GM23248 (cell line): ENCODE data around the gene PNMT. TPM values are rescaled to one million over a fixed set of nuclear protein-coding genes. Genes with fewer than 3 reads are reported as not detected.

ENCODE experiments used
- DNase-seq: peaks from one replicate; pipeline ENCODE4 v3.0.0-alpha.2; 2015
- H2AFZ ChIP-seq: fragments of 200-600 bp; sonication (generic); 2 replicates; pipeline ENCODE4 v1.6.1; 2016; ENCODE audit warnings: antibody characterized with exemption
- H3F3A ChIP-seq: fragments of 200-600 bp; sonication (generic); 2 replicates; pipeline ENCODE4 v1.6.1; 2016; ENCODE audit warnings: mild to moderate bottlenecking, antibody characterized with exemption, mixed run types; ENCODE audit not compliant: insufficient read depth
- H3K27ac ChIP-seq: fragments of 200-600 bp; sonication (generic); 2 replicates; pipeline ENCODE4 v1.5.1; 2016; ENCODE audit warnings: mild to moderate bottlenecking
- H3K27me3 ChIP-seq: fragments of 200-600 bp; sonication (generic); replicated peaks from 2 replicates; pipeline ENCODE4 v1.6.1; 2016; ENCODE audit warnings: mild to moderate bottlenecking; ENCODE audit not compliant: insufficient read depth
- H3K36me3 ChIP-seq: fragments of 200-600 bp; sonication (generic); 2 replicates; pipeline ENCODE4 v1.6.1; 2016; ENCODE audit warnings: low read depth, mild to moderate bottlenecking
- H3K4me1 ChIP-seq: fragments of 200-600 bp; sonication (generic); 2 replicates; pipeline ENCODE4 v1.6.1; 2016; ENCODE audit warnings: mild to moderate bottlenecking; ENCODE audit not compliant: insufficient read depth
- H3K4me2 ChIP-seq: fragments of 200-600 bp; sonication (generic); one replicate; pipeline ENCODE4 v1.6.1; 2016; ENCODE audit warnings: mild to moderate bottlenecking; ENCODE audit not compliant: unreplicated experiment
- H3K4me3 ChIP-seq: fragments of 200-600 bp; sonication (generic); 2 replicates; pipeline ENCODE4 v1.5.1; 2016; ENCODE audit warnings: mild to moderate bottlenecking
- H3K79me2 ChIP-seq: fragments of 200-600 bp; sonication (generic); 2 replicates; pipeline ENCODE4 v1.6.1; 2016; ENCODE audit warnings: mild to moderate bottlenecking; ENCODE audit not compliant: insufficient read depth
- H3K9ac ChIP-seq: fragments of 200-600 bp; sonication (generic); 2 replicates; pipeline ENCODE4 v1.6.1; 2016; ENCODE audit warnings: mild to moderate bottlenecking
- H3K9me2 ChIP-seq: fragments of 200-600 bp; sonication (generic); 2 replicates; pipeline ENCODE4 v1.6.1; 2016; ENCODE audit warnings: mixed run types, mild to moderate bottlenecking, moderate library complexity; ENCODE audit not compliant: insufficient read depth
- H3K9me3 ChIP-seq: fragments of 200-600 bp; sonication (generic); one replicate; pipeline ENCODE4 v1.6.1; 2017; ENCODE audit warnings: low read depth
- H4K20me1 ChIP-seq: fragments of 200-600 bp; sonication (generic); 2 replicates; pipeline ENCODE4 v1.6.0; 2016; ENCODE audit not compliant: insufficient read depth
- EZH2 ChIP-seq: fragments of 200-600 bp; sonication (generic); IDR thresholded peaks from 2 replicates; pipeline ENCODE4 v1.6.1; 2018; ENCODE audit warnings: antibody characterized with exemption, mild to moderate bottlenecking; ENCODE audit not compliant: insufficient read depth, poor library complexity, severe bottlenecking
- EZH2phosphoT487 ChIP-seq: fragments of 200-600 bp; sonication (generic); IDR thresholded peaks from 2 replicates; pipeline ENCODE4 v1.6.1; 2018; ENCODE audit warnings: antibody characterized with exemption, moderate library complexity, mild to moderate bottlenecking, low read depth; ENCODE audit not compliant: insufficient read depth
- WGBS, 2 experiments: methylation state at CpG; one replicate each; pipeline ENCODE4 v1.1.6; 2015 to 2017; ENCODE audit warnings: low lambda C conversion rate in 2 of 2, low coverage in 1 of 2; ENCODE audit errors: missing lambda C conversion rate in 2 of 2; 5-methylcytosine and 5-hydroxymethylcytosine counted together
- in situ Hi-C: fragments of 300-500 bp; cut with MboI; formaldehyde crosslinking; loops from 2 replicates; pipeline ENCODE4 v1.15.0; 2020
- polyA plus RNA-seq: library from polyadenylated mRNA; unstranded; fragments of >200 nt; fragmentation: Nextera tagmentation; extraction: Ambion mirVana; gene quantifications from 2 replicates; pipeline ENCODE4 v1.2.1, GENCODE V29; 2016
- total RNA-seq: library from RNA; depleted of rRNA; stranded (reverse); fragments of >200 nt; shearing (Covaris generic); gene quantifications from 2 replicates; pipeline ENCODE4 v1.2.3, GENCODE V29; 2014

PNMT gene
- total and polyA plus RNA-seq, 2 experiments from 2014 or later, result not detected

- no peak for DNase-seq
- in situ Hi-C loops, result no loop called here
- Histone ChIP-seq H3F3A (no peaks in the 10 kb centered on the region), H3K27me3 (no peaks in the 10 kb centered on the region), H3K4me3 (no peak overlapping the region), H3K79me2 (no peaks in the 10 kb centered on the region), H3K9ac (no peak overlapping the region), H3K36me3 (no peaks in the 10 kb centered on the region; the same call in 1 of the 2 replicates), H3K4me1 (no peaks in the 10 kb centered on the region), H3K9me3 (no peaks in the 10 kb centered on the region), H2AFZ (no peak overlapping the region), H3K27ac (no peak overlapping the region), H4K20me1 (no peaks in the 10 kb centered on the region), H3K9me2 (no peaks in the 10 kb centered on the region), H3K4me2 (no peak overlapping the region)
- WGBS, 2 experiments, result 95 to 99% methylated on average over 10 of the region's 10 CpGs
- TF ChIP-seq EZH2 (no peak), EZH2phosphoT487 (no peak)
Observed at GRCh38 chr17:39711851-39712250, 43.6 kb downstream of the PNMT start.

GRCh38 chr17:39714234-39714633, 46.0 kb downstream of the PNMT start:
- no peak overlapping the region for H2AFZ ChIP-seq
- H3K4me1 ChIP-seq, result no peaks in the 10 kb centered on the region
- DNase-seq, result no peak
- H3K79me2 ChIP-seq, result no peaks in the 10 kb centered on the region
- no peak overlapping the region for H3K27ac ChIP-seq
- no peaks in the 10 kb centered on the region for H4K20me1 ChIP-seq
- peaks cover 5% of the 10 kb centered on the region; the same call in 1 of the 2 replicates for H3K36me3 ChIP-seq
- no peak overlapping the region for H3K4me2 ChIP-seq
- no peaks in the 10 kb centered on the region for H3K27me3 ChIP-seq
- 97 to 98% methylated on average over 4 of the region's 4 CpGs for WGBS, 2 experiments
- no peak overlapping the region for H3K4me3 ChIP-seq
- TF ChIP-seq EZH2phosphoT487 (no peak), EZH2 (no peak)
- H3F3A ChIP-seq, result peaks cover 5% of the 10 kb centered on the region; the same call in 1 of the 2 replicates
- no peaks in the 10 kb centered on the region for H3K9me2 ChIP-seq
- H3K9me3 ChIP-seq, result no peaks in the 10 kb centered on the region
- no peak overlapping the region for H3K9ac ChIP-seq
- in situ Hi-C loops, result no loop called here

- Histone ChIP-seq H3K27me3 (no peaks in the 10 kb centered on the region), H4K20me1 (no peaks in the 10 kb centered on the region), H3K36me3 (peaks cover 5% of the 10 kb centered on the region; the same call in 1 of the 2 replicates), H3K9me3 (no peaks in the 10 kb centered on the region), H3K27ac (no peak overlapping the region), H3K4me2 (no peak overlapping the region), H3K9me2 (no peaks in the 10 kb centered on the region), H3K4me3 (no peak overlapping the region), H3K4me1 (no peaks in the 10 kb centered on the region), H3K9ac (no peak overlapping the region), H3K79me2 (no peaks in the 10 kb centered on the region), H2AFZ (no peak overlapping the region), H3F3A (peaks cover 5% of the 10 kb centered on the region; the same call in 1 of the 2 replicates)
- DNase-seq, result no peak
- TF ChIP-seq EZH2, result no peak
- TF ChIP-seq EZH2phosphoT487, result no peak
- in situ Hi-C loops, result no loop called here
- 96 to 97% methylated on average over 17 to 18 of the region's 18 CpGs for WGBS, 2 experiments
Observed at GRCh38 chr17:39715375-39716072, 47.3 kb downstream of the PNMT start.

- Histone ChIP-seq H3K9me2 (no peaks in the 10 kb centered on the region), H3K27ac (no peak overlapping the region), H3K4me1 (no peaks in the 10 kb centered on the region), H3K79me2 (no peaks in the 10 kb centered on the region), H4K20me1 (no peaks in the 10 kb centered on the region), H3K4me2 (no peak overlapping the region), H3K9me3 (no peaks in the 10 kb centered on the region), H3K4me3 (no peak overlapping the region), H3K9ac (no peak overlapping the region), H3F3A (peaks cover 5% of the 10 kb centered on the region; the same call in 1 of the 2 replicates), H3K27me3 (no peaks in the 10 kb centered on the region), H3K36me3 (peaks cover 5% of the 10 kb centered on the region; the same call in 1 of the 2 replicates), H2AFZ (no peak overlapping the region)
- no peak for DNase-seq
- in situ Hi-C loops, result no loop called here
- 93 to 94% methylated on average over 12 to 15 of the region's 15 CpGs for WGBS, 2 experiments
- no peak for TF ChIP-seq EZH2phosphoT487
- TF ChIP-seq EZH2, result no peak
Observed at GRCh38 chr17:39716073-39716818, 48.0 kb downstream of the PNMT start.
